Thyroid gland (tissue), 4 donors: Measurements from ENCODE around the gene STAT2. TPM values are rescaled to one million over a fixed set of nuclear protein-coding genes. Genes with fewer than 3 reads are reported as not detected.
"Not testable (repeated sequence)": the region's sequence is repeated elsewhere in the genome, so short reads cannot be mapped to it uniquely, and the experiment has no call there.

Source experiments
- DNase-seq, 2 donors: peaks; one replicate each; pipeline ENCODE4 v3.0.0-alpha.2; 2019
- H3K27ac ChIP-seq, 3 donors: fragments of 200-600 bp; sonication (generic); 1 replicate in 2 of 3; 2 replicates in 1 of 3; pipeline ENCODE4 v1.5.1; 2016 to 2019; ENCODE audit warnings: mild to moderate bottlenecking in 1 of 3, moderate library complexity in 1 of 3
- H3K27me3 ChIP-seq: fragments of 200-600 bp; sonication (generic); one replicate; pipeline ENCODE4 v1.5.1; 2019
- H3K36me3 ChIP-seq, 2 donors: fragments of 200-600 bp; sonication (generic); one replicate each; pipeline ENCODE4 v1.5.1; 2016 to 2019
- H3K4me1 ChIP-seq, 2 donors: fragments of 200-600 bp; sonication (generic); one replicate each; pipeline ENCODE4 v1.5.1; 2017 to 2019
- H3K4me3 ChIP-seq, 3 donors: fragments of 200-600 bp; sonication (generic); replicated peaks in 1 of 3; 1 replicate in 2 of 3; 2 replicates in 1 of 3; pipeline ENCODE4 v1.5.1; 2016; ENCODE audit warnings: mild to moderate bottlenecking in 1 of 3
- H3K9me3 ChIP-seq: fragments of 200-600 bp; sonication (generic); one replicate; pipeline ENCODE4 v1.5.1; 2017
- CTCF ChIP-seq, 6 experiments: fragments of 200-600 bp in 3 of 6; fragments of 450-650 bp in 3 of 6; sonication (generic) in 3 of 6; IDR thresholded peaks; one replicate each; pipeline ENCODE4 v1.5.1; 2016 to 2019; ENCODE audit warnings: antibody characterized with exemption in 6 of 6, mild to moderate bottlenecking in 2 of 6, inconsistent platforms in 1 of 6, moderate library complexity in 1 of 6
- POLR2A ChIP-seq, 2 donors: fragments of 450-650 bp; IDR thresholded peaks; one replicate each; pipeline ENCODE4 v1.6.1; 2017; ENCODE audit warnings: antibody characterized with exemption in 2 of 2, mild to moderate bottlenecking in 2 of 2, moderate library complexity in 1 of 2
- WGBS, 2 donors: methylation state at CpG; one replicate each; pipeline ENCODE4 v1.1.5; 2017; 5-methylcytosine and 5-hydroxymethylcytosine counted together
- intact Hi-C: fragments of 100-400 bp; cut with DNase I; formaldehyde crosslinking; loops from one replicate; pipeline ENCODE4 v1.15.1; 2023
- total RNA-seq, 4 donors: library from RNA; depleted of rRNA; stranded (reverse); fragments of >200 nt; gene quantifications; one replicate each; pipeline ENCODE4 v1.2.3, GENCODE V29; 2016

Gene STAT2
- total RNA-seq, 4 donors from 2014 or later, result 121 to 166 (median 146) TPM

- Histone ChIP-seq H3K27me3 (no peaks in the 10 kb centered on the region), H3K36me3 (peaks cover 71 to 78% of the 10 kb centered on the region in 2 donors), H3K9me3 (no peaks in the 10 kb centered on the region), H3K27ac (no peak overlapping the region), H3K4me3 (no peak overlapping the region), H3K4me1 (no peaks in the 10 kb centered on the region)
- intact Hi-C loops, result no loop called here
- 83 to 100% methylated on average over 3 to 7 of the region's 7 CpGs for WGBS, 2 donors
- TF ChIP-seq CTCF (IDR thresholded peaks at IDR 0.05), result no peak
- no peak for TF ChIP-seq POLR2A (IDR thresholded peaks at IDR 0.05)
- no peak for DNase-seq
Observed at GRCh38 chr12:56346675-56347074, 13.2 kb downstream of the STAT2 start.

- DNase-seq, result not testable (repeated sequence)
Observed at GRCh38 chr12:56342290-56342689, 17.6 kb downstream of the STAT2 start.

GRCh38 chr12:56341616-56342015 is 18.3 kb downstream of the STAT2 start:
- DNase-seq, result no peak
- 41 to 60% methylated on average over 1 of the region's 1 CpG for WGBS, 2 donors
- Histone ChIP-seq H3K36me3 (peaks cover 29 to 30% of the 10 kb centered on the region in 2 donors), H3K9me3 (no peaks in the 10 kb centered on the region), H3K4me3 (no peak overlapping the region), H3K27me3 (no peaks in the 10 kb centered on the region), H3K27ac (no peak overlapping the region), H3K4me1 (no peaks in the 10 kb centered on the region)
- intact Hi-C loops, result no loop called here
- TF ChIP-seq POLR2A (IDR thresholded peaks at IDR 0.05) (no peak), CTCF (IDR thresholded peaks at IDR 0.05) (no peak)

More at GRCh38 chr12:56342290-56342689, 17.6 kb downstream of the STAT2 start:
- 100% methylated on average over 2 of the region's 2 CpGs for WGBS, 2 donors
- H3K4me1 ChIP-seq, H3K27ac ChIP-seq, H3K9me3 ChIP-seq, H3K27me3 ChIP-seq, intact Hi-C loops, H3K4me3 ChIP-seq: not testable (repeated sequence)
- H3K36me3 ChIP-seq, result peaks cover 36% of the 10 kb centered on the region in 2 donors

- WGBS, 2 donors, result 77 to 88% methylated on average over 1 of the region's 1 CpG
- DNase-seq, result no peak
- Histone ChIP-seq H3K36me3 (peaks cover 16 to 17% of the 10 kb centered on the region in 2 donors), H3K4me1 (peaks cover 0 to 6% of the 10 kb centered on the region in 2 donors), H3K4me3 (no peak overlapping the region), H3K9me3 (no peaks in the 10 kb centered on the region), H3K27me3 (no peaks in the 10 kb centered on the region), H3K27ac (no peak overlapping the region)
- TF ChIP-seq POLR2A (IDR thresholded peaks at IDR 0.05) (no peak), CTCF (IDR thresholded peaks at IDR 0.05) (no peak)
- intact Hi-C loops, result loop anchor here (10.0 kb wide), 1 partner anchor 126 kb away; the partner anchor contains the start of gene SPRYD4
Observed at GRCh38 chr12:56339158-56339422, 20.8 kb downstream of the STAT2 start.

- WGBS, 2 donors, result 33 to 41% methylated on average over 9 of the region's 9 CpGs
- Histone ChIP-seq H3K27ac (no peak within 1 kb of the TSS), H3K4me3 (no peak within 1 kb of the TSS), H3K36me3 (peaks cover 10 to 12% of the 10 kb centered on the region in 2 donors), H3K4me1 (peaks cover 0 to 6% of the 10 kb centered on the region in 2 donors), H3K9me3 (no peaks in the 10 kb centered on the region), H3K27me3 (no peaks in the 10 kb centered on the region)
- intact Hi-C loops, result loop anchor here (10.0 kb wide), 1 partner anchor 126 kb away; the partner anchor contains the start of gene SPRYD4
- TF ChIP-seq POLR2A (IDR thresholded peaks at IDR 0.05), result no peak
- TF ChIP-seq CTCF (IDR thresholded peaks at IDR 0.05), result no peak
- no peak for DNase-seq
Observed at GRCh38 chr12:56338308-56339157, 21.4 kb downstream of the STAT2 start, which contains the start of gene IL23A. TSS of gene IL23A (plus strand) at chr12:56338884. CDS start at chr12:56339045, 161 bp downstream.
